HG03457 (cell line): ENCODE results near the gene SLC27A4.
"Not testable (repeated sequence)": the region's sequence is repeated elsewhere in the genome, so short reads cannot be mapped to it uniquely, and the experiment has no call there.

Experiments used
- ATAC-seq: cut with Tn5 transposase; IDR thresholded peaks from one replicate; pipeline ENCODE4 v1.9.1; 2021; ENCODE audit warnings: moderate number of reproducible peaks; ENCODE audit not compliant: unreplicated experiment

The SLC27A4 gene

GRCh38 chr9:128323791-128324190 lies 16.5 kb upstream of the SLC27A4 start:
- ATAC-seq = no peak

- ATAC-seq = no peak
These were observed 15.9 kb upstream of the SLC27A4 start for GRCh38 chr9:128324401-128324800.

DNA sequence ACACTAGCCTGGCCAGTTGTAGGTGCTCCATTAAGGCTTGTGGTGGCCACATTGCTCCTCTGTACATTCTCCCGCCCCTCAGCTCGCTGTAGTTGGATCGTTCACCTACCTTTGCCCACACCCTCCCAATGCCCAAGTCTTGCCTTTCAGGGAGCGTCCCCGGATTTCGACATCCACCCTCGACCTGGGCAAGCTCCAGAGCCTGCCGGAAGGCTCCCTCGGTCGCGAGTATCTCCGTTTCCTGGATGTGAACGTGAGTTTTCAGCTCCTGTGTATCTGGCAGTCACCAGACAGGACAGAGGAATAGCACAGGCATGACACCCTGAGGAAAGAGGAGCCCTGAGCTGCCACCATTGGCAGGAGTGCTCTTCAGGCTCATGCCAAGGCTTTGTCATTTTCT lies 14.7 kb upstream of the SLC27A4 start:
- ATAC-seq = no peak

- ATAC-seq = no peak
These were observed 6.9 kb upstream of the SLC27A4 start for GRCh38 chr9:128333451-128333869.

DNA sequence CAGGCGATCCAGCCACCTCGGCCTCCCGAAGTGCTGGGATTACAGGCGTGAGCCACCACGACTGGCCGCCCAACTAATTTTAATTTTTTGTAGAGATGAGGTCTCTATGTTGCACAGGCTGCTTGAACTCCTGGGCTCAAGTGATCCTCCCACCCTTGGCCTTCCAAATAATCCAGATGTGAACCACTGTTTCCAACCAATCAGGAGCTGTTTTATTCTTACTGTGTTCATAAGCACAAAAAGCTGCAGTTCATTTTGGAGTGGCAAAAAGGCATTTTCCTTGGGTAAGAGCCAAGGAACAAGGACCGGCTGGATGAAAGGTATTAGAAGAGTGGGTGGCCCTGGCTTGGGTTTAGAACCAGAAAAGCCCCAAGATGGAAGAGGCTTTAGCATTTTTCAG lies 5.2 kb upstream of the SLC27A4 start:
- ATAC-seq = no peak

- no peak for ATAC-seq
These were observed 4.4 kb upstream of the SLC27A4 start for GRCh38 chr9:128335914-128336313.

- no peak for ATAC-seq
These were observed 2.4 kb upstream of the SLC27A4 start for GRCh38 chr9:128337936-128338335.

- not testable (repeated sequence) for ATAC-seq
These were observed 1.3 kb upstream of the SLC27A4 start for GRCh38 chr9:128338852-128339614.

- peak; percentile 21 for ATAC-seq
These were observed 536 bp downstream of the SLC27A4 start for GRCh38 chr9:128340691-128341434.

- ATAC-seq = no peak
These were observed 1.1 kb downstream of the SLC27A4 start for GRCh38 chr9:128341435-128341849.

- no peak for ATAC-seq
These were observed 2.8 kb downstream of the SLC27A4 start for GRCh38 chr9:128342971-128343680.

GRCh38 chr9:128343855-128344254 lies 3.5 kb downstream of the SLC27A4 start:
- ATAC-seq = no peak

DNA sequence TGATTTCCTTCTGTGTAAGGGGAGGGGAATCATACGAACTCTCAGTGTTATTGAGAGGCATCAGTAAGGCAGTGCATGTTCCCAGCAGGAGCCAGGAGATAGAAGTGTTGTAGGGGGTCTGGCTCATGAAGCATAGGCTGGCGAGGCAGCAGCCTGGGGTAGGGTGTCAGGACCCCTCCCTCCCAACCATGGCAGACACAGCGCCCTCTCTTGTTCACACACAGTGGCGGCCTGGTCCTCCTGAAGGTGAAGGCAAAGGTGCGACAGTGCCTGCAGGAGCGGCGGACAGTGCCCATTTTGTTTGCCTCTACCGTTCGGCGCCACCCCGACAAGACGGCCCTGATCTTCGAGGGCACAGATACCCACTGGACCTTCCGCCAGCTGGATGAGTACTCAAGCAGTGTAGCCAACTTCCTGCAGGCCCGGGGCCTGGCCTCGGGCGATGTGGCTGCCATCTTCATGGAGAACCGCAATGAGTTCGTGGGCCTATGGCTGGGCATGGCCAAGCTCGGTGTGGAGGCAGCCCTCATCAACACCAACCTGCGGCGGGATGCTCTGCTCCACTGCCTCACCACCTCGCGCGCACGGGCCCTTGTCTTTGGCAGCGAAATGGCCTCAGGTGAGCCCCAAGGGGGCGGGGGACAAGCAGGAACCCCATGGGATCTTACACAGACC lies 4.7 kb downstream of the SLC27A4 start:
- ATAC-seq = no peak

GRCh38 chr9:128349125-128349524 lies 8.8 kb downstream of the SLC27A4 start:
- ATAC-seq = no peak

GRCh38 chr9:128349772-128350171 lies 9.4 kb downstream of the SLC27A4 start:
- no peak for ATAC-seq

GRCh38 chr9:128355451-128355850 lies 15.1 kb downstream of the SLC27A4 start:
- ATAC-seq = no peak

GRCh38 chr9:128358090-128358489 lies 17.8 kb downstream of the SLC27A4 start:
- no peak for ATAC-seq

GRCh38 chr9:128358861-128359260 lies 18.5 kb downstream of the SLC27A4 start:
- ATAC-seq = no peak

GRCh38 chr9:128360826-128361225 lies 20.5 kb downstream of the SLC27A4 start:
- ATAC-seq = no peak

- no peak for ATAC-seq
These were observed 21.1 kb downstream of the SLC27A4 start for GRCh38 chr9:128361296-128361985.
